ENCODE results near the gene TNFAIP6.

DNA sequence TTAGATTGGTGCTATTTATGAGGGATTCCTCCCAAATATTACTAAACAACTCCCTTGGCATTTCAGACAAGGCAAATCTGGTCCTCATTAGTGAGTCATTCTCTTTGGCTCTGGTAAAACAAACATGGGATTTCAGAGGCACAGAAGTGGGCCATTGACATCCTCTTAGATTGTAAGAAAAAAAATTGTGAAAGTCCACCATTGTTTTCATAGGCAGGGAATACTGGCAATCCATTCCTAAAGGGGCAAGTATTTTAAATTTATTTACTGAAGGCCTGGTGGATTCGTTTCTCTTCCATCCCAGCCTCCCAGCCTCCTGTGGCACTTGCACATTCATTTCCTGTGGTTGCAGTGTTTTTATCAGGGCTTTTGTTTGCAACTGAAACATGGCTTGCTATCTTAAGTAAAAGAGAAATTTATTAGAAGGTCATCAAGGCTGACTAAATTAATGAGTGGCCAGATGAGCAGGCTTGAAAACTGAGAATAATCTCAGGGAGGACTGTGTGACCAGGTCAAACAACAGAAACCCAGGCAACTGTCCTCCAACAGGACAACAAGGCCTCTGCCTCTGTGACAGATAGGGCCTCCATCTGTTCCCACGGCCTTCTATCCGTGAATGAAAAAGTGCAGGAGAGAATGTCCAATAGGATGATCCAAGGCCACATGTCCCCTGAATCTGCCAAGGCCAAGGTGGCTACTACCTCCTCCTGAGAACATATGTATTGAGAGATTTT is 23.1 kb upstream of the TNFAIP6 start:
- TF ChIP-seq CTCF (IDR thresholded peaks at IDR 0.05; ENCODE audit: borderline replicate concordance, extremely low read depth, low read length, poor library complexity, severe bottlenecking) = no peak
- no peak for TF ChIP-seq EZH2 (IDR thresholded peaks at IDR 0.05; ENCODE audit: borderline replicate concordance, low read depth, low read length, severe bottlenecking)

Measured in DND-41 (cell line).